HG02943 (cell line): ENCODE measurements around the gene ZNF407.

Source experiments
- ATAC-seq: cut with Tn5 transposase; IDR thresholded peaks from one replicate; pipeline ENCODE4 v1.9.1; 2021; ENCODE audit warnings: mild to moderate bottlenecking, low read depth, moderate library complexity; ENCODE audit not compliant: unreplicated experiment

Gene ZNF407

DNA sequence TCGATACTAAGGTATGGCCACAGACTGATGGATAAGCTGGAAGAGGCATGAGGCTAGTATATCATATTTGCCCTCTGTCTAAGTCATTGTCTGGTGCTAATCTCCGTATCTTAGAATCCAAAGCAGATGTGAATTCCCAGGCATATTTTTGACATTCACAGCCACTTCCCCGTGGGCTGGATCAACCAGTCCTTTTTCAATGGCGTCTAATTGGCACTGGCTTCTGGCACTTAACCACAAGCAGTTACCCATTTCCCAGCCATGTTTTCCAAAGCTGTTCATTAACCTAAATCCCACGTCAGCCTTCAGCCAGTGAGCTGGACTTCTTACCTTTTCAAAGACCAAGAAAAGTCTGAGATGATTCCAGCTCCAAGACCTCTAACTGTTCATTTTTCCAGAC is 20.7 kb upstream of the ZNF407 start:
- no peak for ATAC-seq

DNA sequence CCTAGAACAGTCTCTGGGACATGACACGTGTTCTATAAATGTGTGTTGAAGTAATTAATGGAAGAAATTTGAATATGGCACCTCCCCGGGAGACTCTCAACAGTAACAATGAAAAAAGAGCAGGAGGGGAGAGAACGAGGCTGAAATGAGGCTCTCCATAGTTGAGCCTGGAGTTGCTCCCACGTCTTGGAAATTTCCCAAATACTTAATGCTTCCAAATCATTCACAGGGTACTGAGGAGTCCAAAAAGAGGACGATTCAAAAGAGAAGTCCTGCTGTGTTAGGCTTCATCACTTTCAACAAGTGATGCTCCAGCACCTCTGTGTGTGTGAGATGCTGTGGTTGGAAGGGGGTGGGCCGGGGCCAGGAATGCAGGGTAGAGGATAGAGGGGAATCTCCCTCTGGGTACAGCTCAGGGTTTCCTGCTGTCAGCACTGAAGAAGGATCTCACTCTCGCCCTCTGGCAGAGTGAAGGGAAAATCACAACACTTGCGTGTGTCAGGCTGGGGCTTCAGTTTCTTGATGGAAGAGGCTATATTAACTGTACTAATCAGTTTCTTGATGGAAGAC is 18.1 kb upstream of the ZNF407 start:
- no peak for ATAC-seq

DNA sequence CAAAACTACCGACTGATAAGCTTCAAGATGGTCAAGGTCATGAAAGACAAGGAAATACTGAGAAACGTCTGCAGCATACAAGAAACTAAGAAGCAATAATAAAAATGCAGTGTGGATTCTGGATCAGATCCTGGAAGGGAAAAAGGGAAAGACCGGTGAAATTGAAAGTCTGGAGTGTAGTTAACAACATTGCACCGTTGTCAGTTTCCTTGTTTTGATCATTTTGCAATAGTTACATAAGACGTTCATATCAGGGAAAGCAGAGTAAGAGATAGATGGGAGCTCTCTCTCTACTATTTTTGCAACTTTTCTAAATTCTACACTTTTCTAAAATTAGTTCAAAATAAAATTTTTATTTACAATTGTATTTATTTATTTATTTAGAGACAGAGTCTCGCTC is 15.0 kb upstream of the ZNF407 start:
- ATAC-seq: no peak

DNA sequence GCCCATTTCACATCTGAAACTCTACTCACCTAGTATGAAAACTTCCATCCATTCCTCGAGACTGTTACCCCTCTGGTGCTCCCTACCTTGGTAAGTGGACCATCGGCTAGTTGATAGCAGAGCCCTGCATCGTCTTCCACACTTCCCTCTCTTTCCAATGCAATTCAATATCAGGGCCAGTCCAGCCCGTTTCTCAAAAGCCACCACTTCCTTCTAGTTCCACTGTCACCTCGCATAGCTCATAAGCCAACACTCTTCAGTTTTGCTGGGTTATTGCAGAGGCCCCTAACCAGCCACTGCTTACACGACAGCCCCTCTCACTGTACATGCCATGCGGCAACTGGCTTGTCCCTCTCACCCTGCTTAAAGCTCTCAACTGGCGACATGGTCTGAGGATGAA is 10.2 kb upstream of the ZNF407 start:
- ATAC-seq: no peak

DNA sequence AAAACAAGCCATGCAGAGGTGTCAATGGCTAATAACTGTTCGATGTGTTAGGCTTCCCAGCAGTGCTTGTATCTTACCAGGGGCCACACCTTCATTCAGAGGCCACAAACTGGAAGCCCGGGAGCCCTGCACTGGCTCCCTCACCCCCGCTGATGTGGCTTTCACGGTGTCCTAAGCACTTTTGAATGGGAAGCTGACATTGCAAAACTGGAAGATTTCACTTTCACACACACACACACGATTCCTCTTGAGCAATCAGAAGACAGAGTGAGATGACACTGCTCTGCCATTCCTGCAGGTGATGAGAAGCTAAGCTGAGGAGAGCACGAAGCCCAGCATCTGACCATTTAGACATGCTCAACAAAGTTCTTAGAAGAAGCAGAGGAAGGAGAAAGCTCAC is 8.6 kb upstream of the ZNF407 start:
- ATAC-seq: no peak

DNA sequence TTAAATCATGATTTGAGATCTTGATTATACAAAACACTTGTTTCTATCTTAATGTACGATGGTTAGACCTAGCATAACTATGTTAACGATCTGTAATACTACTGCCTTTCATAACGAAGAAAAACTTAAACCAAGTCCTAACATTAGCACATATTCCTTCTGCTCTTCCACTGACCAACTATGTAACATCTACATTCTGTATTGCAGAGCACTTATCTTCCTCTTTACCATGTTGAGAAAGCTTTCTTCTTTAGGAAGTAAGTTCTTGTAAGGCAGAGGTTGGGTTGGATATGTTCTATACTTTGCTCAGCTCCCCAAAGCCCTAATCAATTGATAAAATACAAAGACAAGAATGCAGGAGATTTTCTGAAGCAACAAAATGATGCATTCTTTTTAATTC is 7.9 kb upstream of the ZNF407 start:
- no peak for ATAC-seq

DNA sequence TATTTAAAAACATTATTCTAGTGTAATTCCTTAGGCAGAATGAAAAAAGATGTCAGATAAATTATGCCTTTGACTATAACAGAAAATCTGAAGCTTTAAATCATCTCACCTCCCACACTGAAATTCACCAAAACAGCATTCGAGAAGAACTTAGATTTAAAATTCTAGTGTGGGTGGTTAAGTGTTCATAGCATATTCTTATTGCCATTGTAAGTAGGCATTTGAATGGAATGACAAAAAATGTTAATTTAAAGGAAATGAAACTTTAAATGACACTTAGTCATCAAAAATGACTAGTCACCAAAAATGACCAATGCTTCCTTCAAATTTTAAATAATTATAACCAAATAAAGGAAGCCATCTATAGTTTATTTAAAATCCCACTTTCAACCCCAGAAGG is 7.0 kb upstream of the ZNF407 start:
- no peak for ATAC-seq

DNA sequence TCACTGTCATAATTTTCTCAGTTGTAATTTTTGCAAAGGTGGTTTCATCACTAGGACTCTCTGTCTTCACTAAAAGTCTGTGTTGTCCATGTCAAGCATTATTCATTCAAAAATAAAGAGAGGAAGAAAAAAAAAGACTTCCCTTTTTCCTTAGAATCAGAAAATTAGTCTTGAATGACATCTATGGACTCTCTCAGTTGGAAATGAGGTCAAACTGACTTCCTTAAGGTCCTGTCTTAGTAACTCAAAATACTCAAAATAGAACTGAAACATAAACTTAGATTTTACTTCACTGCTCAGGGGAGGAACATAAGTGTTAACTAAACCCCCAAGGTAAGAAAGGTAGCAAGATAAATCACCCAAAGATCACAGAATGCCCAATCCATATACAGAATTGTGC is 2.2 kb upstream of the ZNF407 start:
- ATAC-seq: no peak

DNA sequence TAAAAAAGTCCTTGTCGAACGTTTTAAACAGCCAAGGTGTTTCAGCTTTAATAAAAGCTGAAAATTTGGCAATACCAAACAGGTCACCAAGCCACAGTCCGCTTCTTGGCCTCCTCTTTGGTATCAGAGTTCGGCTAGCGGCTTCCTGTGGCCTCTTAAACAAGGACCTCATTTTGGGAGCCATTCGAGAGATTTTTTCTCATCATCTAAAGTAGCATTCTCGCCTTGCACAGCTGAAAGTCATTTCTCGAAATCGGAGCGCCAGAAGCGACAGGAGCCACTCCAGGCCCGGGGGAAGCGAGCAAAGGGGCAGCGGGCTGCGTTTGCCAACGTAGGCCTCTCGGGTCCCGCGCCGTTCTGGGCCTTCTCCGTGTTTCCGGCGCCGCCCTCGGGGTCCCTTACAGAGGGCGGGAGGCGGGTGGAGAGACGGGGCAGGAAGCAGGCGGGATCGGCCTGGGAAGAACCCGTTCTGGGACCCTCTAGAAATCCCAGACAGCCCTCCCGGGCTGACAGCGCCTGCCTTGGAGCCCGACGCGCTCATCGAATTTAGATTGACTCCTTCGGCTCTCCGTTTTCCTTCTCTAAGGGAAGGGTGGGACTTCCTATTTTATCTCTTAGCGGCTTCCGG is 522 bp upstream of the ZNF407 start:
- peak; percentile 41 for ATAC-seq

DNA sequence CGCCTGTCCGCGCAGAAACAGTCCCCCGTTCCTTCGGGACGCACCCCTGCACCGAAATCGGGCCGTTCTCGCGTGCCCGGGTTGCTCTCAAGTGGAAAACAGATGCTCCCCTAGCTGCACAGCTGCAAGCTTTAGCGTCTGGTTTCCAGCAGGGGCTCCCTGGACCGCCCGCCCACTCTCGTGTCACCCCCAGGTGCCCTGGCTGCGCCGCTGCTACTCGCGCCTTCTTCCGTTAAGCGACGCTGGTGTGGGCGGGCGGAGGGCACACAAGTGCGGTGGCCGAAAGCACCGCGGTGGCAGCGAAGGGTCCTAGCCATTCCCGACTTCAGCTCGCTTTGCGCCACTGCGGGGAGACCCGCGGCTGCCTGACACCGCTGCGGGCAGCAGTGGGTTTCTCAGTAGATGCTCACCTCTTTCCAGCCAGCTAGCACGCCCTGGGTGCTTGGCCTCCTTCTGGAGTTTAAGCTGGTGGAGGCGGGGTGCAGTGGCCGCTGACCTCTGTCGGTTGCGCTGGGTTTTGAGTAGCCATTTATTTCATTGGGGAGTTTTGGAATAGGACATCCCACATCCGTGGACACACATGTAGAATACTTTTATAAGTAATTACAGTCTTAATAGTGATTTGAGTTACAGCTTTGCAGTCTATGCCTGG is 806 bp downstream of the ZNF407 start:
- peak; percentile 61 for ATAC-seq

DNA sequence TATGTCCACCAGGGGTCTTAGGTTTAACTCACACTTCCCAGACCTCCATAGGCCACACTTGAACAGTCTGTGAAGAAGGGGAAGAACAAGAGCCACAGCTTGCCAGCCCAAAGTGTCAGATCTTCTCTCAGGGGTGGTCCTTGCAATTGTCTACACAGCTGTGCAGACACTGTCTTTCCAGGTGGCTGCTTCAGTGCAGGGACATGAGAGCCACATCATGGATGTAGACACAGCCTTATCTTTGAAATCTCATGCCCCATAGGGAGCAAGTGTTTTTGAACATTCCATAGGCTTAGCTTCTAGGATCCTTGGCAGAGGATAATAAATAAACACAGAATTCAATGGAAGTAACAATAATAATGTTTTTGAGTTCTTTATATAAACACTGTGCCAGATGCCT is 6.7 kb downstream of the ZNF407 start:
- ATAC-seq: no peak

DNA sequence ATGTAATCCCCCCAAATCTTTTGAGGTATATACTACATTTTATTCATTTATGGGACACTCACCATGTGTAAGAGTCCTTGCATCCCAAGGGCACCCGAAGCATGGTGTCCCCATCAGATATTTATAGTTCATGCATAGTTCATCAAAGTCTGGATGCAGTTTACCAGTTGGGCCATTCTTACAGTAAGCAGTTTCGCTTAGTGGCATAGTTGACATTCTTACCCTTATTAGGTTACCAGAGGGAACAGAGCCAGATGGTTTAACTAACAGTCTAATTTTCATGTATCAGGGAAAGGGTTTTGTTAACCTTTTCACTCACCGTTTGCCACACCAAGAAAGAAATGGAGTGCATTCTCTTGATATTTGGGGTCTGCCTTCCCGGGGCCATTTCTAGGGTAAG is 7.1 kb downstream of the ZNF407 start:
- no peak for ATAC-seq

DNA sequence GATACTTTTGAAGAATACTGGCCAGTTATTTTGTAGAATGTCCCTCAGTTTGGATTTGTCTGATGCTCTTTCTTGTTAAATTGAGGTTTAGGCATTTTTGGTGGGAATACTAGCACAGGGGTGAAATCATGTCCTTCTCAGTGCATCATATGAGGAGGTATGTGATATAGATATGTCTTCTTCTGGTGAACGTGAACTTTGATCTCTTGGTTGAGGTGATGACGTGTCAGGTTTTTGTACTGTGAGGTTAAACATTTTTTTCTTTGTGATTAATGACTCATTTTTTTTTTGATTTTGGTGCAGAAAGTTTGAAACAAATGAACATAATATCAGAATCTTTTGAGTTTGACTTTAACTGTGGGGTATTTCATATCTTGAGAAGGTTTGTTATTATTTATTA is 11.0 kb downstream of the ZNF407 start:
- no peak for ATAC-seq

DNA sequence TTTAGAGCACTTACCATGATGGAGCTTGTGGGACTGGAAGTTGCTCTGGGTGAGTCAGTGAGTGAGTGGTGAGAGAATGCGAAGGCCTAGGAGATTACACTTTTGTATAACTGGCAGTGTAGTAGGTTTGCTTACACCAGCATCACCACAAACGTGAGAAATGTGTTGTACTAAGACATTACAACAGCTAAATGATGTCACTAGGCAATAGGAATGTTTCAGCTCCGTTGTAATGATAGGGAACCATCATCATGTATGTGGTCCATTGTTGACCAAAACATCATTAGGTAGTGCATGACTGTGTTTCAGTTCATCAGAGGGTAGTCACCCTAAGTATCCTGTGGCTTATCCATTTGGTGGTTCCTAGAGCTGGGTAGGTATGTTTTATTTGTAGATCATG is 11.9 kb downstream of the ZNF407 start:
- no peak for ATAC-seq

DNA sequence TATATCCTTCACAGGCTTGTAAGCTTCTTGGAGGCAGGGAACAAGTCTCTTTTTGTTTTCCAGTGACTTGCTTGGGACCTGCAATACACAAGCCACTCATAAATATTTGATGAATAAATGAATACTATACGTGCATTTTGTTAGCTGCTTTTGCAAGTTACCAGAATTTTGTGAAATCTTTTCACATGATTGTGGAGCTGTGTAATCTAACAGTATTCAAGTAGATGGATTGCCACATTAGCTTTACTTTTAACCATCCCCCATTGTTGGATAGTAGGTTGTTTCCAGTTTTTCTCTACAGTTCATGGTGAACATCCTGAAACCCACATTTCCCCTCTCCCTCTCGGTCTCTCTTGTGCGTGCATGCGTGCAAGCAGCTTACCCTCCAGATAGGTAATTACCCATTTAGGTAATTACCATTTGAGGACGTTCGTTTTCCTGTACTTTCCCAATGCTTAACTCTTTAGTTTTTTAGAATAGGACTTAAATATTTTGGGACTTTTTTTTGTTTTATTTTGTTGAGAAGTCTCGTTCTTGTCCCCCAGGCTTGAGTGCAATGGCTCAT is 12.5 kb downstream of the ZNF407 start:
- no peak for ATAC-seq

DNA sequence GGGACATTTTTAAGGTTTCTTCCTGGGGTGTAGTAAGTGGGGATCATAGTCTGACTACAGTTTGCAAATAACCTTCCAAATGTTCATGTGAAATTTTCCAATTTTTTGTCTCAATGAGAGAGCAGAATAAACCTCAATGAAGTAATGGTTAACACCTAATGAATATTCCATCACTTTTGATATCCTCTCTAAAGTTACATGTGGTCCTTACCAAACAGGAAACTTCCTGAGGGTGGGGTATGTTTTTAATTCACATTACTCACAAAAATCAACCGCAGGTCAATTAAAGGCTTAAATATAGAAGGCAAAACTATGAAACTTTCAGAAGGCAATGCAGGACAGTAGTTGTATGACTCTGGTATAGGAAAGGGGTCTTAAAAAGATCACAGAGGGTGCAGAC is 13.2 kb downstream of the ZNF407 start:
- no peak for ATAC-seq

DNA sequence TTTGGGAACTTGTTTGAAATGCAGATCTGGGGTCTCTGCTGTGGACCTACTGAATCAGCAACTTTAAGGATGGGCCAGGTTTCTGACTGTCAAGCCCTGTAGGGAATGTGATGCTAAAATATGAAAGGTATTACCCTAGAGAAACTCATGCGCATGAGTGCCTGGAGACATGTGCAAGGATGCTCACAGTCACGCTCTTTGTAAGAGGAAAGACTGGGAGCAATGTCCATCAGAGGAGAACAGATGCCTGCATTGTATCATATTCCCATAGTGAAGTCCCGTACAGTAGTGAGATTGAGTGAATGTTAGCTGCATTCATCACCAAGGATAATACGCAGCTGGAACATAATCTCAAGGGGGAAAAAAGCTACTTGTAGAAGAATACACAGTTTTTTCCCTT is 14.1 kb downstream of the ZNF407 start:
- ATAC-seq: no peak

DNA sequence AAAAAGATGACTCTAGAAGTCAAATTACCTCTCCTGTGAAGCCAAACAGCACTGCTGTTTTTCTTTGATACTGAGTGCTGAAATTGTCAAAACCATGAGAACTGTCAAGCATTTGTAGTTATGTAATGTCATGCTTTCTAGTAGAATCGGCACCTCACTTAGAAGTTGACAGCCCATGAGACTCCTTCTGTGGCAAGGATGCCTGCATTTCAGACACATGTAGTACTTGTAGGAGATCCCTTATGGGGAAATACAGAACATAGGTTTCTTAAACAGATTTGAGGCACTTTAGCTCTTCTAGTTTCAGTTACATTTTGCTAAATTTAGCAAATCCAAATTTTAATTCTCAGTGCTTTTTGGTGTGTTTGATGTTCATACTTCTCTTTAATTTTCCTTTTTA is 15.7 kb downstream of the ZNF407 start:
- ATAC-seq: no peak

DNA sequence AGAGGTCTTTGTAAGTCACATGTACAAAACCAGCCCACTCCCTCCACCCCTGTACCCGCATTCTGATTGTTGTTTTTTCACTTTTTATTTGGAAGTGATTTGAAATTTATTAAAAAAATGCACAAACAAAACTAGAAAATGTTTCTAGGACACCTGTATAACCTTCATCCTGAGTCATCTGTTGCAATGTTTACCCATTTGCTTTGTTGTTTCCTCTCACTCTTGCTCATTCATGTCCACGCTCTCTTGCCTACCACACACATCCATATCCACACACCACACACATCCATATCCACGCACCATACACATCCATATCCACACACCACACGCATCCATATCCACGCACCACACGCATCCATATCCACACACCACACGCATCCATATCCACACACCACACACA is 18.8 kb downstream of the ZNF407 start:
- ATAC-seq: no peak

DNA sequence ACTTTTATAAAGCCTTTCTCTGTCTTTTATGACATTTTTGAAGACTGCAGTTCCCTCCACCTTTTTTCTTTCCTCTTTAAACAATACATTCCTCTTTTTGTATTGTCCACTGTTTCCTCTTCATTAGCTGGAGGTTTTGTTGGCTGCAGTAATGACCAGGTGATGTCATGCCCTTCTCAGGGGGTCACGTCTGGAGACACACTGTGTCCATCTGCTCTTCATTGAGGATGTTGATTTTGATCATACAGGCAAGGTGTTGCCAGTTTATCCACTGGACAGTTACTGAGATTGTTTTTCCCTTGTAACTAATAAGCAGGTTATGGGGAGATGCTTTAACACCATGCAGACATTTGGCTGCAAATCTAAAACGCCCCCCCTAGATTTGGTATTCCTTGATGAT is 19.8 kb downstream of the ZNF407 start:
- no peak for ATAC-seq

DNA sequence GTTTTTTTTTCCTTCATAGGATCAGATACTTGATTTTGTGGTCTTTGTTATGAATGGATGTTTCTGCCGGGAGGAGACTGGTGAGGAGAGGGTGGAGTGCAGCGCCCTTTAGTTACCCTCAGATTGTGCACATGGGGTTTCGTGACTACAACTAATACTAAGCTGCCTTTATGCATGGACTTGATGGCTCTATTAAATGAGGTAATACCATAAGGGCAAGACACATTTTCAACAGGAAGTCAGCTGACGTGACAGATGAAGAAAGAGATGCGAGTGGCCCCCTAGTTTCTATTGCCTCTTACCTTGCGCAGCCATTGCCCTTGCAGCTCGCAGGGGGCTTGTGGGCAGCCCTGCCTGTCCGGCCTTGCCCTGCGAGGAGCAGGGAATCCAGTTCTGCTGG is 24.4 kb downstream of the ZNF407 start:
- ATAC-seq: no peak
